OCI-LY1 (cell line): Measurements from ENCODE around the gene CRYM.

Source experiments
- EZH2 ChIP-seq: fragments of 200-600 bp; sonication (generic), shearing (Covaris generic); IDR thresholded peaks from 2 replicates; pipeline ENCODE4 v1.8.0; 2017; ENCODE audit warnings: borderline replicate concordance, mixed run types, mild to moderate bottlenecking, antibody characterized with exemption, low read length, moderate library complexity, mixed read lengths
- TF ChIP-seq, protein P1 (sequence below): fragments of 200-600 bp; sonication (generic), shearing (Covaris generic); IDR thresholded peaks from 2 replicates; pipeline ENCODE4 v1.5.1; 2017; ENCODE audit warnings: mild to moderate bottlenecking, antibody characterized with exemption, low read length, moderate library complexity, mixed read lengths

DNA sequence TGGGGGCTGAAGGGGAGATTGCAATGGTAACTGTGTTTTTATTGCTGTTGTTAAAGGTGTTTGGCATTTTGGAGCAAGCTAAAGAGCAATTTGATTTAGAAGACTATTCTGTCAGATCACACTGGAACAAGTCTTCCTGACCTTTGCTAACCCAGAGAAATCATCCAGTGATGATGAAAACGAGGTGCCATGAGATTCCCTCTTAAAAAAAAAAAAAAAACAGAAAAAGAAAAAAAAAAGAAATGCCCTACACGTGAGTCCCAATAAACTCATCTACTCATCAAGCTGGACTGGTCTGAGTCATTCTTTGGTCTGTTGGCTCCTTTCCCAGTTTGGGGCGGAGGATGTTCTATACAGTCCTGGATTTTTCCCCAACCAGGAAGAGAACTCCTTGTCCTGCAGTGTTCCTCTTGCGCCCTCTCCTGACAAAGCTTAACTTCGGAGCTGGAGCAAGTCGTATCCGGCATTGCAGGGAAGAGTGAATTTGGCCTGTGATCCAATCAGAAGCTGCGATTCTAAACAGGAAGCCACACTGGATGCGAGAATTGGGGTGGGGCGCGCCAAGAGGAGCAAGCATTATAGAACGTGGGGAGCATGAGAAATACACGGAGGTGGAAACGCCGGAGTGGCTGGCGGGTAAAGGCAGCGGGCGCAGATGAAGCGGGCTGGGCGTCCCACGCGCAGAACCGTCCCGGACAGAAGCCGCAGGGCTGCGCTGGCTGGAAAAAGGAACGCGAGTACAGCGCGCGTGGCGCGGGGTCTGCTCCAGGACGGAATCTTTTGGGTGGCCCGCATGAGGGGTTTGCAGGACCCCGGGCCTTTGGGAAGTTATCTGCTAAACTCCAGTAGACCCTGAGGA lies 22.4 kb upstream of the CRYM start:
- TF ChIP-seq, protein P1, sequence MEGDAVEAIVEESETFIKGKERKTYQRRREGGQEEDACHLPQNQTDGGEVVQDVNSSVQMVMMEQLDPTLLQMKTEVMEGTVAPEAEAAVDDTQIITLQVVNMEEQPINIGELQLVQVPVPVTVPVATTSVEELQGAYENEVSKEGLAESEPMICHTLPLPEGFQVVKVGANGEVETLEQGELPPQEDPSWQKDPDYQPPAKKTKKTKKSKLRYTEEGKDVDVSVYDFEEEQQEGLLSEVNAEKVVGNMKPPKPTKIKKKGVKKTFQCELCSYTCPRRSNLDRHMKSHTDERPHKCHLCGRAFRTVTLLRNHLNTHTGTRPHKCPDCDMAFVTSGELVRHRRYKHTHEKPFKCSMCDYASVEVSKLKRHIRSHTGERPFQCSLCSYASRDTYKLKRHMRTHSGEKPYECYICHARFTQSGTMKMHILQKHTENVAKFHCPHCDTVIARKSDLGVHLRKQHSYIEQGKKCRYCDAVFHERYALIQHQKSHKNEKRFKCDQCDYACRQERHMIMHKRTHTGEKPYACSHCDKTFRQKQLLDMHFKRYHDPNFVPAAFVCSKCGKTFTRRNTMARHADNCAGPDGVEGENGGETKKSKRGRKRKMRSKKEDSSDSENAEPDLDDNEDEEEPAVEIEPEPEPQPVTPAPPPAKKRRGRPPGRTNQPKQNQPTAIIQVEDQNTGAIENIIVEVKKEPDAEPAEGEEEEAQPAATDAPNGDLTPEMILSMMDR: peak; percentile 83
- TF ChIP-seq EZH2: no peak
